CD14-positive monocyte (primary cell): ENCODE measurements around the gene SIAH3. TPM values are rescaled to one million over a fixed set of nuclear protein-coding genes. Genes with fewer than 3 reads are reported as not detected.
"Not testable (repeated sequence)": the region's sequence is repeated elsewhere in the genome, so short reads cannot be mapped to it uniquely, and the experiment has no call there.

ENCODE experiments used
- DNase-seq, 3 donors: peaks; one replicate each; pipeline ENCODE4 v3.0.0-alpha.2; 2011 to 2022
- H2AFZ ChIP-seq: 2 replicates; pipeline ENCODE4 v1.6.0; 2012; ENCODE audit warnings: mild to moderate bottlenecking, low read depth, low read length, inconsistent platforms; ENCODE audit not compliant: insufficient read depth, poor library complexity, severe bottlenecking
- H3K27ac ChIP-seq, 2 donors: 1 replicate in 1 of 2; 2 replicates in 1 of 2; pipeline ENCODE4 v1.5.1; 2012 to 2013; ENCODE audit warnings: low read length in 2 of 2, control low read depth in 1 of 2, inconsistent platforms in 1 of 2, low read depth in 1 of 2, mild to moderate bottlenecking in 1 of 2
- H3K27me3 ChIP-seq, 2 donors: one replicate each; pipeline versions ENCODE4 v1.6.0 to v1.6.1; 2011 to 2013; ENCODE audit warnings: low read length in 2 of 2; ENCODE audit not compliant: control insufficient read depth in 2 of 2, insufficient read depth in 2 of 2
- H3K36me3 ChIP-seq, 2 donors: replicated peaks in 1 of 2; 1 replicate in 1 of 2; 2 replicates in 1 of 2; pipeline versions ENCODE4 v1.5.1 to v1.6.1; 2012 to 2013; ENCODE audit warnings: low read length in 2 of 2, control low read depth in 1 of 2, inconsistent platforms in 1 of 2, mild to moderate bottlenecking in 1 of 2; ENCODE audit not compliant: insufficient read depth in 2 of 2, control insufficient read depth in 1 of 2
- H3K4me1 ChIP-seq, 2 donors: 1 replicate in 1 of 2; 2 replicates in 1 of 2; pipeline versions ENCODE4 v1.5.1 to v1.6.1; 2012 to 2013; ENCODE audit warnings: low read length in 2 of 2, control low read depth in 1 of 2, inconsistent platforms in 1 of 2, mild to moderate bottlenecking in 1 of 2, moderate library complexity in 1 of 2; ENCODE audit not compliant: insufficient read depth in 2 of 2, control insufficient read depth in 1 of 2
- H3K4me2 ChIP-seq: replicated peaks from 2 replicates; pipeline ENCODE3; 2012; ENCODE audit warnings: low read length, moderate library complexity, mild to moderate bottlenecking; ENCODE audit not compliant: poor library complexity, severe bottlenecking; ENCODE audit errors: extremely low read depth
- H3K4me3 ChIP-seq, 3 experiments: fragments of 200-600 bp in 1 of 3; sonication (generic) in 1 of 3; replicated peaks in 1 of 3; 1 replicate in 2 of 3; 2 replicates in 1 of 3; pipeline ENCODE4 v1.5.1; 2011 to 2013; ENCODE audit warnings: low read length in 3 of 3, mild to moderate bottlenecking in 3 of 3, control low read depth in 2 of 3, low read depth in 2 of 3, inconsistent platforms in 1 of 3, moderate library complexity in 1 of 3
- H3K79me2 ChIP-seq: 2 replicates; pipeline ENCODE4 v1.6.0; 2012; ENCODE audit warnings: mild to moderate bottlenecking, control low read depth, inconsistent platforms, low read length, moderate library complexity; ENCODE audit not compliant: insufficient read depth
- H3K9ac ChIP-seq: 2 replicates; pipeline ENCODE4 v1.6.0; 2017; ENCODE audit warnings: low read length, mild to moderate bottlenecking; ENCODE audit not compliant: insufficient read depth, poor library complexity, severe bottlenecking
- H3K9me3 ChIP-seq, 2 donors: replicated peaks in 1 of 2; 1 replicate in 1 of 2; 2 replicates in 1 of 2; pipeline versions ENCODE4 v1.5.1 to v1.6.1; 2012 to 2013; ENCODE audit warnings: low read length in 2 of 2, control low read depth in 1 of 2; ENCODE audit not compliant: control insufficient read depth in 1 of 2, insufficient read depth in 1 of 2
- H4K20me1 ChIP-seq: 2 replicates; pipeline ENCODE4 v1.6.0; 2012; ENCODE audit warnings: mild to moderate bottlenecking, low read length, control low read depth, moderate library complexity; ENCODE audit not compliant: insufficient read depth
- H3K27ac Mint-ChIP-seq, 7 donors: one replicate each; pipeline ENCODE4 v1.8.0; 2020; ENCODE audit warnings: mild to moderate bottlenecking in 7 of 7, mixed read lengths in 7 of 7, moderate library complexity in 6 of 7, inconsistent platforms in 2 of 7
- H3K27me3 Mint-ChIP-seq, 3 donors: one replicate each; pipeline ENCODE4 v1.8.0; 2021 to 2022; ENCODE audit warnings: low read depth in 3 of 3, mild to moderate bottlenecking in 3 of 3, mixed read lengths in 3 of 3, moderate library complexity in 3 of 3, inconsistent platforms in 1 of 3
- H3K36me3 Mint-ChIP-seq, 2 donors: one replicate each; pipeline ENCODE4 v1.8.0; 2020; ENCODE audit warnings: mixed read lengths in 2 of 2, inconsistent platforms in 1 of 2, mild to moderate bottlenecking in 1 of 2
- H3K4me1 Mint-ChIP-seq: one replicate; pipeline ENCODE4 v1.8.0; 2020; ENCODE audit warnings: mild to moderate bottlenecking, mixed read lengths
- H3K4me3 Mint-ChIP-seq, 2 donors: one replicate each; pipeline ENCODE4 v1.8.0; 2020; ENCODE audit warnings: mild to moderate bottlenecking in 2 of 2, mixed read lengths in 2 of 2, moderate library complexity in 1 of 2
- H3K9me3 Mint-ChIP-seq, 7 donors: one replicate each; pipeline ENCODE4 v1.8.0; 2020 to 2022; ENCODE audit warnings: mixed read lengths in 7 of 7, mild to moderate bottlenecking in 6 of 7, moderate library complexity in 6 of 7, inconsistent platforms in 2 of 7
- CTCF ChIP-seq: fragments of 200-600 bp; IDR thresholded peaks from one replicate; pipeline ENCODE4 v1.8.0; 2022; ENCODE audit warnings: antibody characterized with exemption, mild to moderate bottlenecking
- WGBS: methylation state at CpG from one replicate; pipeline ENCODE4 v1.1.5; 2013; ENCODE audit warnings: missing lambda C conversion rate; ENCODE audit not compliant: insufficient coverage; 5-methylcytosine and 5-hydroxymethylcytosine counted together
- intact Hi-C, 2 donors: fragments of 100-400 bp; cut with micrococcal nuclease; formaldehyde crosslinking; loops; one replicate each; pipeline versions ENCODE4 v1.15.0 to v1.15.1; 2023
- polyA plus RNA-seq, 3 donors: library from polyadenylated mRNA; depleted of rRNA in 1 of 3; unstranded in 2 of 3; stranded (reverse) in 1 of 3; fragments of 300-500 nt in 2 of 3; fragments of >200 nt in 1 of 3; fragmentation: Illumina TruSeq in 2 of 3; gene quantifications; 1 replicate in 2 of 3; 2 replicates in 1 of 3; pipeline ENCODE4 v1.2.3, GENCODE V29; 2012 to 2021

Gene SIAH3
- polyA plus RNA-seq, 3 donors = not detected

GRCh38 chr13:45763419-45763818, 88.1 kb downstream of the SIAH3 start:
- no peak overlapping the region for H3K9ac ChIP-seq
- H3K27me3 Mint-ChIP-seq = peaks cover 11 to 18% (median 13%) of the 10 kb centered on the region in 3 donors
- peaks cover 0 to 11% (median 5%) of the 10 kb centered on the region in 7 donors for H3K9me3 Mint-ChIP-seq
- TF ChIP-seq CTCF = no peak
- no peak overlapping the region for H3K27ac ChIP-seq
- H3K4me2 ChIP-seq = no peak overlapping the region
- H3K4me3 Mint-ChIP-seq = no peak overlapping the region
- no peaks in the 10 kb centered on the region for H3K36me3 Mint-ChIP-seq
- H4K20me1 ChIP-seq = no peaks in the 10 kb centered on the region
- H3K27ac Mint-ChIP-seq = no peak overlapping the region
- peaks cover 4% of the 10 kb centered on the region in 2 donors for H3K4me1 ChIP-seq
- H3K27me3 ChIP-seq = peaks cover 0 to 5% of the 10 kb centered on the region in 2 donors
- H3K4me3 ChIP-seq = no peak overlapping the region
- no peak overlapping the region for H2AFZ ChIP-seq
- H3K4me1 Mint-ChIP-seq = peaks cover 4% of the 10 kb centered on the region
- intact Hi-C loops = no loop called here
- peaks cover 1% of the 10 kb centered on the region in 2 donors for H3K9me3 ChIP-seq
- no peak for DNase-seq
- H3K79me2 ChIP-seq = no peaks in the 10 kb centered on the region
- H3K36me3 ChIP-seq = no peaks in the 10 kb centered on the region
- 89% methylated on average over 3 of the region's 4 CpGs for WGBS

- H3K79me2 ChIP-seq, H3K27ac ChIP-seq, H2AFZ ChIP-seq, H3K27ac Mint-ChIP-seq, H3K36me3 ChIP-seq, H3K4me2 ChIP-seq, H4K20me1 ChIP-seq, H3K4me3 ChIP-seq, DNase-seq, H3K4me3 Mint-ChIP-seq, H3K27me3 ChIP-seq, H3K4me1 ChIP-seq, H3K9ac ChIP-seq, H3K27me3 Mint-ChIP-seq, H3K36me3 Mint-ChIP-seq, H3K4me1 Mint-ChIP-seq, intact Hi-C loops: not testable (repeated sequence)
- peaks cover 27 to 55% (median 40%) of the 10 kb centered on the region in 7 donors for H3K9me3 Mint-ChIP-seq
- H3K9me3 ChIP-seq = peaks cover 22 to 23% of the 10 kb centered on the region in 2 donors
- no CpG with 5 or more reads among the region's 3 CpGs for WGBS
Measured at GRCh38 chr13:45757589-45757988, 94.0 kb downstream of the SIAH3 start.

- H3K27me3 Mint-ChIP-seq, H3K9ac ChIP-seq, H3K36me3 ChIP-seq, H3K27ac Mint-ChIP-seq, DNase-seq, H3K27me3 ChIP-seq, H3K4me1 ChIP-seq, H3K27ac ChIP-seq, H3K4me2 ChIP-seq, H3K4me3 Mint-ChIP-seq, intact Hi-C loops, H3K36me3 Mint-ChIP-seq, H4K20me1 ChIP-seq, H3K4me3 ChIP-seq, H3K79me2 ChIP-seq, H2AFZ ChIP-seq: not testable (repeated sequence)
- peaks cover 31 to 56% (median 41%) of the 10 kb centered on the region in 7 donors for H3K9me3 Mint-ChIP-seq
- no CpG with 5 or more reads among the region's 1 CpG for WGBS
- peaks cover 12% of the 10 kb centered on the region for H3K4me1 Mint-ChIP-seq
- peaks cover 22 to 23% of the 10 kb centered on the region in 2 donors for H3K9me3 ChIP-seq
Measured at GRCh38 chr13:45756498-45756897, 95.1 kb downstream of the SIAH3 start.
